HCT116 (cell line): ENCODE results near the gene BYSL. TPM values are rescaled to one million over a fixed set of nuclear protein-coding genes. Genes with fewer than 3 reads are reported as not detected.

ENCODE experiments used
- ATAC-seq: fragments of 200-7000 bp; cut with Tn5 transposase; 2 replicates; pipeline ENCODE4 v1.9.1; 2020; ENCODE audit warnings: mild to moderate bottlenecking, moderate library complexity
- BruUV-seq: library from RNA; stranded (reverse); fragments of 400-500 nt; replicated peaks from 2 replicates; lab custom pipeline; 2021; lab: Mats Ljungman, UMichigan
- CTCF ChIA-PET: fragments of 300-600 bp; sonication (Branson Sonifier 250); formaldehyde crosslinking; loops from one replicate; lab custom pipeline; 2021; ENCODE audit warnings: antibody characterized with exemption; lab: Charles Lee
- POLR2A ChIA-PET: fragments of 300-600, 350-600 bp; sonication (Branson Sonifier 250); formaldehyde crosslinking; loops from one replicate; lab custom pipeline; 2021; ENCODE audit warnings: antibody characterized with exemption; lab: Charles Lee
- RAD21 ChIA-PET, 2 experiments: fragments of 300-600 bp; sonication (Branson Sonifier 250); formaldehyde crosslinking; loops; one replicate each; lab custom pipeline; 2023; ENCODE audit warnings: low total read pairs in 2 of 2; ENCODE audit not compliant: uncharacterized antibody in 2 of 2, unreplicated experiment in 2 of 2, low non-redundant PET in 1 of 2; lab: Charles Lee
- DNase-seq: peaks from one replicate; pipeline ENCODE4 v3.0.0-alpha.2; 2010; ENCODE audit warnings: low read depth, low spot score
- H2AFZ ChIP-seq: fragments of 200-600 bp; shearing (Covaris generic), sonication (generic); 2 replicates; pipeline ENCODE4 v1.6.1; 2017; ENCODE audit warnings: low read depth, mixed run types, mixed read lengths, antibody characterized with exemption, low read length; ENCODE audit not compliant: poor library complexity, severe bottlenecking
- H3K27ac ChIP-seq: 2 replicates; pipeline ENCODE4 v1.5.1; 2012; ENCODE audit warnings: low read depth, low read length
- H3K27me3 ChIP-seq: fragments of 200-600 bp; sonication (generic); 2 replicates; pipeline ENCODE4 v1.6.1; 2016; ENCODE audit warnings: mixed run types, low read length, mixed read lengths; ENCODE audit not compliant: insufficient read depth
- H3K36me3 ChIP-seq, 2 experiments: fragments of 200-500 bp in 1 of 2; fragments of 200-600 bp in 1 of 2; sonication (Bioruptor generic) in 1 of 2; sonication (generic) in 1 of 2; 2 replicates each; pipeline versions ENCODE4 v1.5.1 to v1.6.1; 2014 to 2016; ENCODE audit warnings: low read length in 2 of 2, inconsistent platforms in 1 of 2, mixed read lengths in 1 of 2, mixed run types in 1 of 2; ENCODE audit not compliant: insufficient read depth in 2 of 2, control insufficient read depth in 1 of 2
- H3K4me1 ChIP-seq, 2 experiments: fragments of 200-600 bp in 1 of 2; sonication (generic) in 1 of 2; 2 replicates each; pipeline versions ENCODE4 v1.5.1 to v1.6.1; 2012 to 2017; ENCODE audit warnings: low read length in 2 of 2, inconsistent platforms in 1 of 2, mild to moderate bottlenecking in 1 of 2, mixed read lengths in 1 of 2, mixed run types in 1 of 2, moderate library complexity in 1 of 2; ENCODE audit not compliant: insufficient read depth in 2 of 2, control insufficient read depth in 1 of 2
- H3K4me2 ChIP-seq: fragments of 200-600 bp; sonication (generic); 2 replicates; pipeline ENCODE4 v1.6.1; 2017; ENCODE audit warnings: mixed run types, low read length, mixed read lengths
- H3K4me3 ChIP-seq, 2 experiments: fragments of 200-600 bp in 1 of 2; sonication (generic) in 1 of 2; replicated peaks in 1 of 2; 2 replicates each; pipeline ENCODE4 v1.5.1; 2011 to 2016; ENCODE audit warnings: low read length in 2 of 2, control low read depth in 1 of 2, low read depth in 1 of 2, mild to moderate bottlenecking in 1 of 2, mixed read lengths in 1 of 2, mixed run types in 1 of 2
- H3K79me2 ChIP-seq: fragments of 200-600 bp; sonication (generic); 2 replicates; pipeline ENCODE4 v1.6.1; 2017; ENCODE audit warnings: mild to moderate bottlenecking, mixed run types, low read length, moderate library complexity, mixed read lengths; ENCODE audit not compliant: insufficient read depth
- H3K9ac ChIP-seq: fragments of 200-600 bp; sonication (generic); 2 replicates; pipeline ENCODE4 v1.6.1; 2016; ENCODE audit warnings: low read length, mixed read lengths
- H3K9me2 ChIP-seq: fragments of 200-600 bp; sonication (generic), shearing (Covaris generic); 2 replicates; pipeline ENCODE4 v1.6.1; 2017; ENCODE audit warnings: mixed run types, mild to moderate bottlenecking, moderate library complexity; ENCODE audit not compliant: insufficient read depth
- H3K9me3 ChIP-seq, 2 experiments: fragments of 200-500 bp in 1 of 2; fragments of 200-600 bp in 1 of 2; sonication (Bioruptor generic) in 1 of 2; sonication (generic) in 1 of 2; 2 replicates each; pipeline ENCODE4 v1.6.1; 2014 to 2017; ENCODE audit warnings: low read length in 2 of 2, mixed read lengths in 2 of 2, inconsistent platforms in 1 of 2, low read depth in 1 of 2, mild to moderate bottlenecking in 1 of 2, mixed run types in 1 of 2, moderate library complexity in 1 of 2; ENCODE audit not compliant: control insufficient read depth in 1 of 2, insufficient read depth in 1 of 2
- H4K20me1 ChIP-seq: fragments of 200-600 bp; sonication (generic), shearing (Covaris generic); 2 replicates; pipeline ENCODE4 v1.6.1; 2017; ENCODE audit warnings: mixed run types, mild to moderate bottlenecking, moderate library complexity; ENCODE audit not compliant: insufficient read depth
- ATF3 ChIP-seq: IDR thresholded peaks from 2 replicates; pipeline ENCODE4 v1.6.1; 2012
- ELF1 ChIP-seq: IDR thresholded peaks from 2 replicates; pipeline ENCODE4 v1.6.1; 2012; ENCODE audit warnings: low read depth, borderline replicate concordance
- EZH2phosphoT487 ChIP-seq: fragments of 200-600 bp; IDR thresholded peaks from 2 replicates; pipeline ENCODE4 v1.6.1; 2018; ENCODE audit warnings: antibody characterized with exemption, borderline replicate concordance
- POLR2A ChIP-seq: IDR thresholded peaks from 2 replicates; pipeline ENCODE4 v1.7.0; 2011; ENCODE audit warnings: borderline replicate concordance; ENCODE audit not compliant: insufficient read depth, insufficient read length; ENCODE audit errors: extremely low read depth
- POLR2AphosphoS5 ChIP-seq: IDR thresholded peaks from 2 replicates; pipeline ENCODE4 v1.6.1; 2011; ENCODE audit warnings: mild to moderate bottlenecking, low read depth, low read length, moderate library complexity
- SIN3A ChIP-seq: IDR thresholded peaks from 2 replicates; pipeline ENCODE4 v1.6.1; 2012; ENCODE audit warnings: low read depth
- TCF7L2 ChIP-seq: IDR thresholded peaks from 2 replicates; pipeline ENCODE4 v1.7.0; 2011; ENCODE audit warnings: borderline replicate concordance, inconsistent platforms; ENCODE audit not compliant: insufficient read depth, insufficient read length; ENCODE audit errors: extremely low read depth
- YY1 ChIP-seq: IDR thresholded peaks from 2 replicates; pipeline ENCODE4 v1.6.1; 2011; ENCODE audit warnings: low read length, low read depth, moderate library complexity, mild to moderate bottlenecking; ENCODE audit not compliant: insufficient replicate concordance; ENCODE audit errors: extremely low read depth
- ZFX ChIP-seq: fragments of 450-650 bp; IDR thresholded peaks from 2 replicates; pipeline ENCODE4 v1.6.1; 2017
- intact Hi-C: fragments of 100-400 bp; cut with micrococcal nuclease; formaldehyde crosslinking; loops from 2 replicates; pipeline ENCODE4 v1.10.0; 2022
- total RNA-seq: library from RNA; stranded (reverse); gene quantifications from one replicate; pipeline ENCODE4 v1.2.1, GENCODE V29; 2021; ENCODE audit not compliant: unreplicated experiment

BYSL gene
- total RNA-seq, 1 experiment from 2014 or later = 55.7 TPM

GRCh38 chr6:41939176-41939847, 18.0 kb downstream of the BYSL start:
- H3K79me2 ChIP-seq = no peaks in the 10 kb centered on the region; the same call in 1 of the 2 replicates
- ChIA-PET CTCF (interaction anchor here (1.1 to 4.8 kb wide), 3 partner anchors 11 to 138 kb away, joined by 3 to 23 read pairs (median 4); partner anchors contain the start of genes BYSL and MED20), POLR2A (interaction anchor here (0.9 kb wide), 1 partner anchor 18 kb away, joined by 6 read pairs; the partner anchor contains the start of genes BYSL and MED20), RAD21 (interaction anchor here (1.0 to 1.5 kb wide), 2 partner anchors 105 to 106 kb away, joined by 3 to 4 read pairs; no protein-coding TSS in a partner anchor)
- no peak overlapping the region for H3K9ac ChIP-seq
- BruUV-seq = no TSS peak
- ATAC-seq (no peak), DNase-seq (no peak)
- H3K9me2 ChIP-seq = no peaks in the 10 kb centered on the region
- no peak overlapping the region for H3K27ac ChIP-seq
- no peak overlapping the region for H3K4me3 ChIP-seq
- peaks cover 12 to 35% of the 10 kb centered on the region in 2 experiments; a peak in 3 of 4 replicates for H3K4me1 ChIP-seq
- intact Hi-C loops = loop anchor here (5.0 kb wide), 1 partner anchor 152 kb away; the partner anchor contains the start of gene TOMM6
- H3K9me3 ChIP-seq = no peaks in the 10 kb centered on the region
- H2AFZ ChIP-seq = no peak overlapping the region
- TF ChIP-seq YY1 (no peak), SIN3A (no peak), ATF3 (no peak), POLR2A (no peak), ELF1 (no peak), TCF7L2 (no peak), POLR2AphosphoS5 (no peak), EZH2phosphoT487 (no peak), ZFX (no peak)
- no peaks in the 10 kb centered on the region for H4K20me1 ChIP-seq
- H3K4me2 ChIP-seq = peak overlapping the region; percentile 84
- H3K36me3 ChIP-seq = peaks cover 0 to 7% of the 10 kb centered on the region in 2 experiments; a peak in 2 of 4 replicates
- H3K27me3 ChIP-seq = no peaks in the 10 kb centered on the region
